ENCODE results near the gene MSANTD2. TPM values are rescaled to one million over a fixed set of nuclear protein-coding genes. Genes with fewer than 3 reads are reported as not detected.

MSANTD2 gene
- total RNA-seq, 1 donor from 2014 or later: 22.8 TPM

DNA sequence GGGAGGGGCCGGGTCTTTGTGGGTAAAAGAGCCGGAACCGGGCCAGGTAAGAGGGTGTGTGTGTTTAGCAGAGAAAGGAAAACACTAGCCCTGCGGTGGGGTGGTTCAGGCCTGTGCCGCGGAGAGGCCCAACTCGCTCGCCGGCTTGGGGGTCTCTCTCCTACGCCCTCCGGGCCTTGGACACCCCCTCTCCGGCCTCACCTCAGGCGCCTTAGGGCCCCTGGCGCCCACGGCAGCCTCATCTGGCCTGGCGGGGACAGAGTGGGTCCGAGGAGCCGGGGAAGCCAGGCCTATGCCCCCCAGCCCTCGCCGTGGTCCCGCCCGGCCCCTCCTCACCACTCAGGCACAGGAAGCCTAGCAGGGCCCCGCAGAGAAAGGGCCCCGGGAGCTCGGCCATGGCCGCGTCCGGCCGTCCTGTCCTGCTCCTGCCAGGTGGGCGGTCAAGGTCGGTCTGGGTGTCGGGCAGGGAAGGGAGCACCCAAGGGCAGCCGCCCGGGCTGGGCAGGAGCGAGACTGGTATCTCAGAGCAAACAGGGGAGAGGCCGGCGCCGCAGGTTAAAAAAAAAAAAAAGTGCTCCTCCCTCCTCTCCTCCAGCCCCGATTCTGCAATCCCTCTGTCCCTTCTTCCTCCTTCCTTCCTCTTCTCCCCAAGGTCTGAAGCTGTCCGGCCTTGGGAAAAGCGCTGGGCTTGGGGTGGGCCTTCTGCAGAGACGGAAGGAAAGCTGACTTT is 48.3 kb downstream of the MSANTD2 start, which contains the start of gene VSIG2:
Gene VSIG2, minus strand, starts transcription at position 515 of the 730 bp plus-strand sequence. Its CDS starts 118 bp downstream, at position 397.
- H3K27ac Mint-ChIP-seq (ENCODE audit: unreplicated experiment): no peak within 1 kb of the TSS
- H3K4me3 Mint-ChIP-seq (ENCODE audit: unreplicated experiment): no peak within 1 kb of the TSS
- TF ChIP-seq, protein P1, sequence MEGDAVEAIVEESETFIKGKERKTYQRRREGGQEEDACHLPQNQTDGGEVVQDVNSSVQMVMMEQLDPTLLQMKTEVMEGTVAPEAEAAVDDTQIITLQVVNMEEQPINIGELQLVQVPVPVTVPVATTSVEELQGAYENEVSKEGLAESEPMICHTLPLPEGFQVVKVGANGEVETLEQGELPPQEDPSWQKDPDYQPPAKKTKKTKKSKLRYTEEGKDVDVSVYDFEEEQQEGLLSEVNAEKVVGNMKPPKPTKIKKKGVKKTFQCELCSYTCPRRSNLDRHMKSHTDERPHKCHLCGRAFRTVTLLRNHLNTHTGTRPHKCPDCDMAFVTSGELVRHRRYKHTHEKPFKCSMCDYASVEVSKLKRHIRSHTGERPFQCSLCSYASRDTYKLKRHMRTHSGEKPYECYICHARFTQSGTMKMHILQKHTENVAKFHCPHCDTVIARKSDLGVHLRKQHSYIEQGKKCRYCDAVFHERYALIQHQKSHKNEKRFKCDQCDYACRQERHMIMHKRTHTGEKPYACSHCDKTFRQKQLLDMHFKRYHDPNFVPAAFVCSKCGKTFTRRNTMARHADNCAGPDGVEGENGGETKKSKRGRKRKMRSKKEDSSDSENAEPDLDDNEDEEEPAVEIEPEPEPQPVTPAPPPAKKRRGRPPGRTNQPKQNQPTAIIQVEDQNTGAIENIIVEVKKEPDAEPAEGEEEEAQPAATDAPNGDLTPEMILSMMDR (IDR thresholded peaks at IDR 0.05; ENCODE audit: partially characterized antibody, unreplicated experiment): no peak
- H3K27me3 Mint-ChIP-seq (ENCODE audit: unreplicated experiment): peaks cover 49% of the 10 kb centered on the region
- no peak for DNase-seq
- peaks cover 9% of the 10 kb centered on the region for H3K4me1 Mint-ChIP-seq (ENCODE audit: low read depth, unreplicated experiment)
- peaks cover 6% of the 10 kb centered on the region for H3K9me3 Mint-ChIP-seq (ENCODE audit: unreplicated experiment)
- no peaks in the 10 kb centered on the region for H3K36me3 Mint-ChIP-seq (ENCODE audit: unreplicated experiment)

DNA sequence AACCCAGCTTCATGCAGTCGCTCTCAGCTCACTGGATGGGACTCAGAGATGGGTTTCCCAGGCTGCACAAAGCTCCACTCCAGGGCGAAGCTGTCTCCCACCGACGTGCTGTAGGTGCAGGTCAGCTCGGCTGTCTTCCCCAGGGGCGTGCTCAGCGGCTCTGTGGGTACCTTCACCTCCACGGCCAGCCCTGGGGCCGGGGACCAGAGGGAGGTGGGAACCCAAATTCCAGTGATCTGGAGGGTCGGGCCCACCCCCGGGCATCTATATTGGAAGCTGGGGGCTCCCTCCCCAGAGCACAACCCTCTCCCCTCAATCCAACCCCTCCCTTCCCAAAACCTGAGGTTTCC is 48.8 kb downstream of the MSANTD2 start:
- H3K27ac Mint-ChIP-seq (ENCODE audit: unreplicated experiment): no peak overlapping the region
- peak; percentile 22 for DNase-seq
- H3K27me3 Mint-ChIP-seq (ENCODE audit: unreplicated experiment): peaks cover 50% of the 10 kb centered on the region
- peaks cover 6% of the 10 kb centered on the region for H3K9me3 Mint-ChIP-seq (ENCODE audit: unreplicated experiment)
- H3K36me3 Mint-ChIP-seq (ENCODE audit: unreplicated experiment): no peaks in the 10 kb centered on the region
- TF ChIP-seq, protein P1 (IDR thresholded peaks at IDR 0.05; ENCODE audit: partially characterized antibody, unreplicated experiment): no peak
- peaks cover 9% of the 10 kb centered on the region for H3K4me1 Mint-ChIP-seq (ENCODE audit: low read depth, unreplicated experiment)
- no peak overlapping the region for H3K4me3 Mint-ChIP-seq (ENCODE audit: unreplicated experiment)

DNA sequence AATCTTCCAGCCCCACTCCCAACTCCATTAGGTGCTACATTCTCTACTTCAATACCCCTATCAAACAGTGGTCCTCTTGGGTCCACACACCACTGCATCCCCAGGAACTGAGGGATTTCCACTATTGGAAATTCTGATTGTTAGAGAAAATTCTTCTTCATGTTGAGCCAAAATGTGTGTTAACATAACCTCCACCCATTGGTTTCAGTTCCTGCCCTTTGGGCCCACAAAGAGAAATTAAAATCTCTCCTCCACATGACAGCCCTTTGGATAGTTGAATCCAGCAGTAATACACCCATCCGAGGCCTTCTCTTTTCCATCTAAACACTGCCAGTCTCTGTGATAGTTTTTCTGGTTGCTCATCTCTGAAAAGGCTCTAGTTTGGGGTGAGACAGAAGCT is 50.3 kb downstream of the MSANTD2 start:
- DNase-seq: no peak
- Mint-ChIP-seq H3K9me3 (ENCODE audit: unreplicated experiment) (peaks cover 6% of the 10 kb centered on the region), H3K4me1 (ENCODE audit: low read depth, unreplicated experiment) (peaks cover 10% of the 10 kb centered on the region), H3K4me3 (ENCODE audit: unreplicated experiment) (no peak overlapping the region), H3K27ac (ENCODE audit: unreplicated experiment) (no peak overlapping the region), H3K27me3 (ENCODE audit: unreplicated experiment) (peaks cover 51% of the 10 kb centered on the region), H3K36me3 (ENCODE audit: unreplicated experiment) (no peaks in the 10 kb centered on the region)
- TF ChIP-seq, protein P1 (IDR thresholded peaks at IDR 0.05; ENCODE audit: partially characterized antibody, unreplicated experiment): no peak

DNA sequence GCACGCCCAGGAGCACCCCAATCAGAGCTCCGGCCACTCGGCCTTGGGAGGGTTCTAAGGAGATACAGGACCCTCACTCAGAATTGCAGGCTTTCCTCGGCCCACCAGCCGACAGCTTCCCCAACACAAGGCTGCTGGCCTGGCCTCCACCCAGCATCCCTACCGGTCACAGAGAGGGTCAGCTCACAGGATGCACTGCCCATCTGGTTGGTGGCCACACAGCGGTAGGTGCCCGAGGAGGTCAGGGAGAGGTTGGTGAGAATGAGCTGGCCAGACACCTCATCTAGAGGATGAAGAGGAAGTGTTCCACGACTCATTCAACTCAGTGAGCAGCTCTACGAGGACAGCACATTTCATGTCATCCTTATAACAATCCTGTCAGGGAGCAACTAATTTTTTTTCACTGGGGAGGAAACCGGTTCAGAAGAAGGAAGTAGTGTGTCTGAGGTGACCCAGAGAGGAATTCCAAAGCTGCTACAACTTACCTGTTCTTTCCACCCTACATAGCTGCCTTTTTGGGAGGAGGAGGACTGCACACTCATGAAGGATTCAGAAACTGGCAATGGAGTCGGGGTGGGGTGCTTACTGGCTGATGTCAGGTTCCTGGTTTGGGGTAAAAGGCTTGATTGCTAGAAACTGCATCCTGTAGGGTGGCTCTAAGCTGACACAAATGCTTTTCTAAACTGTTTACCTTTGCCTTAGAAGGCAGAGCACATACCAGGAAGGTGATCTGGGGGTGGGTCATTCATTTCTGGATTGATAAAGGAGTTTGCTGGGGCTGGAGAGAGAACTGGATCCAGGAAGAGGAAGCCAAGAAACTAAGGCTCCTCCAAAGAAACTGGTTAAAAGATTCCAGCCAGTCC is 51.5 kb downstream of the MSANTD2 start:
- Mint-ChIP-seq H3K27me3 (ENCODE audit: unreplicated experiment) (peaks cover 49% of the 10 kb centered on the region), H3K9me3 (ENCODE audit: unreplicated experiment) (peaks cover 7% of the 10 kb centered on the region), H3K4me3 (ENCODE audit: unreplicated experiment) (no peak overlapping the region), H3K36me3 (ENCODE audit: unreplicated experiment) (no peaks in the 10 kb centered on the region), H3K27ac (ENCODE audit: unreplicated experiment) (no peak overlapping the region), H3K4me1 (ENCODE audit: low read depth, unreplicated experiment) (peaks cover 7% of the 10 kb centered on the region)
- no peak for DNase-seq
- TF ChIP-seq, protein P1 (IDR thresholded peaks at IDR 0.05; ENCODE audit: partially characterized antibody, unreplicated experiment): no peak

DNA sequence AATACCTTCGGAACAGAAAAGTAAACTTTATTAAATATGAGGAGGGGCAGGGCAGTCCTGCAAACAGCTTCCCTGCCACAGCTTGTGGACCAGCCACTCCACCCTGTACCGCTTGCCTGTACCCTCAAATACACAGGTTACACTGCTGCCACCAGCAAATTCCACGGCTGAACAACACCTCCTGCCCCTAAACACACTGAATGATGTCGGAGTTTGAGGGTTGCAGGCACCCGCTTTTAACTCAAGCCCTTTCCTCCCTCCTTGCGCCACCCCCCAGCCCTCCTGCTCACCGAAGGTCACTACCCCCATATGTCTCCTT is 52.1 kb downstream of the MSANTD2 start:
- TF ChIP-seq, protein P1 (IDR thresholded peaks at IDR 0.05; ENCODE audit: partially characterized antibody, unreplicated experiment): no peak
- H3K27ac Mint-ChIP-seq (ENCODE audit: unreplicated experiment): no peak overlapping the region
- no peak for DNase-seq
- peaks cover 48% of the 10 kb centered on the region for H3K27me3 Mint-ChIP-seq (ENCODE audit: unreplicated experiment)
- H3K4me1 Mint-ChIP-seq (ENCODE audit: low read depth, unreplicated experiment): peaks cover 7% of the 10 kb centered on the region
- peaks cover 7% of the 10 kb centered on the region for H3K9me3 Mint-ChIP-seq (ENCODE audit: unreplicated experiment)
- H3K4me3 Mint-ChIP-seq (ENCODE audit: unreplicated experiment): no peak overlapping the region
- H3K36me3 Mint-ChIP-seq (ENCODE audit: unreplicated experiment): no peaks in the 10 kb centered on the region

All from glutamatergic neuron (in vitro differentiated cells).